HepG2 (cell line): ENCODE data around the gene TMEFF2. TPM values are rescaled to one million over a fixed set of nuclear protein-coding genes. Genes with fewer than 3 reads are reported as not detected.

ENCODE experiments used
- ATAC-seq: fragments of 200-7000 bp; cut with Tn5 transposase; 3 replicates; pipeline ENCODE4 v1.9.1; 2020; ENCODE audit warnings: mild to moderate bottlenecking, moderate library complexity
- BruUV-seq: library from RNA; stranded (reverse); fragments of 400-500 nt; replicated peaks from 2 replicates; lab custom pipeline; 2021; lab: Mats Ljungman, UMichigan
- CTCF ChIA-PET: fragments of 300-600 bp; formaldehyde crosslinking; extraction: SDS; loops from one replicate; lab custom pipeline; 2021; ENCODE audit warnings: low total read pairs, inconsistent platforms, low intra/inter-chr PET ratio; lab: Yijun Ruan, JAX
- POLR2A ChIA-PET: fragments of 350-600 bp; sonication (Branson Sonifier 250); formaldehyde crosslinking; loops from one replicate; lab custom pipeline; 2020; ENCODE audit warnings: antibody characterized with exemption, inconsistent platforms; lab: Yijun Ruan, JAX
- DNase-seq: peaks from one replicate; pipeline ENCODE4 v3.0.0-alpha.2; 2015; ENCODE audit warnings: low spot score
- FAIRE-seq: peaks from 3 replicates; lab custom pipeline; 2011; peaks lifted over from hg19 to GRCh38; lab: Jason Lieb, UNC
- H2AFZ ChIP-seq: one replicate; pipeline ENCODE4 v1.6.1; 2011; ENCODE audit warnings: low read length, inconsistent platforms
- H3K27ac ChIP-seq: fragments of 300-600 bp; 3 replicates; pipeline ENCODE4 v1.8.0; 2011; ENCODE audit warnings: mixed run types, mild to moderate bottlenecking, mixed read lengths, low read length, inconsistent platforms; ENCODE audit not compliant: insufficient read depth; ENCODE audit errors: extremely low read length
- H3K27me3 ChIP-seq, 2 experiments: fragments of 200-600 bp in 1 of 2; 2 replicates in 1 of 2; 3 replicates in 1 of 2; pipeline versions ENCODE4 v1.6.0 to v1.8.0; 2011; ENCODE audit warnings: low read length in 2 of 2, mild to moderate bottlenecking in 2 of 2, moderate library complexity in 2 of 2, inconsistent platforms in 1 of 2; ENCODE audit not compliant: insufficient read depth in 2 of 2, control insufficient read depth in 1 of 2
- H3K36me3 ChIP-seq, 2 experiments: fragments of 200-600 bp in 1 of 2; replicated peaks in 1 of 2; 2 replicates in 1 of 2; 3 replicates in 1 of 2; pipeline versions ENCODE4 v1.5.1 to v1.8.0; 2011; ENCODE audit warnings: low read length in 2 of 2, inconsistent platforms in 1 of 2; ENCODE audit not compliant: insufficient read depth in 2 of 2, control insufficient read depth in 1 of 2
- H3K4me1 ChIP-seq: 2 replicates; pipeline ENCODE4 v1.5.1; 2012; ENCODE audit warnings: low read length, inconsistent platforms; ENCODE audit not compliant: insufficient read depth
- H3K4me2 ChIP-seq: 2 replicates; pipeline ENCODE4 v1.6.0; 2011; ENCODE audit warnings: low read depth, low read length, inconsistent platforms
- H3K4me3 ChIP-seq, 3 experiments: fragments of 200-600 bp in 1 of 3; sonication (generic), shearing (Covaris generic) in 1 of 3; replicated peaks in 1 of 3; 2 replicates each; pipeline ENCODE4 v1.5.1; 2011 to 2016; ENCODE audit warnings: low read length in 3 of 3, inconsistent platforms in 2 of 3, low read depth in 2 of 3, mild to moderate bottlenecking in 2 of 3, control low read depth in 1 of 3, mixed read lengths in 1 of 3; ENCODE audit not compliant: insufficient read depth in 1 of 3
- H3K79me2 ChIP-seq: one replicate; pipeline ENCODE4 v1.6.1; 2011; ENCODE audit warnings: low read length, inconsistent platforms; ENCODE audit not compliant: insufficient read depth
- H3K9ac ChIP-seq: 2 replicates; pipeline ENCODE4 v1.6.0; 2011; ENCODE audit warnings: mild to moderate bottlenecking, low read depth, low read length, inconsistent platforms; ENCODE audit not compliant: insufficient read depth
- H3K9me3 ChIP-seq: 2 replicates; pipeline ENCODE4 v1.5.1; 2012; ENCODE audit warnings: mild to moderate bottlenecking, low read length
- H4K20me1 ChIP-seq: 2 replicates; pipeline ENCODE4 v1.6.0; 2011; ENCODE audit warnings: inconsistent platforms, mild to moderate bottlenecking, low read length, moderate library complexity; ENCODE audit not compliant: insufficient read depth
- KAT7 ChIP-seq: IDR thresholded peaks from 2 replicates; pipeline ENCODE4 v1.6.1; 2018; ENCODE audit warnings: borderline replicate concordance, missing compliant biosample characterization
- MATR3 ChIP-seq: sonication (generic); formaldehyde crosslinking; IDR thresholded peaks from 2 replicates; pipeline ENCODE4 v1.4.0; 2020; ENCODE audit warnings: missing genetic modification reagents
- NCOA5 ChIP-seq: sonication (generic); formaldehyde crosslinking; IDR thresholded peaks from 2 replicates; pipeline ENCODE4 v1.4.0; 2020; ENCODE audit warnings: missing genetic modification reagents
- ZNF484 ChIP-seq: sonication (generic); formaldehyde crosslinking; IDR thresholded peaks from 2 replicates; pipeline ENCODE4 v1.5.1; 2020; ENCODE audit warnings: mild to moderate bottlenecking, low read depth, missing genetic modification reagents, borderline replicate concordance
- ZNF644 ChIP-seq: IDR thresholded peaks from 2 replicates; pipeline ENCODE4 v1.6.1; 2016; ENCODE audit warnings: low read depth
- in situ Hi-C: cut with HindIII; loops from 2 replicates; pipeline ENCODE4 v1.10.0; 2017; ENCODE audit warnings: low pct_unique_long_range_greater_than_20kb; ENCODE audit not compliant: extremely low pct_ligation_motif_present
- intact Hi-C: fragments of 100-400 bp; cut with micrococcal nuclease; formaldehyde crosslinking; loops from one replicate; pipeline ENCODE4 v1.10.0; 2022; ENCODE audit not compliant: unreplicated experiment
- polyA plus RNA-seq, 8 experiments: library from polyadenylated mRNA; depleted of rRNA in 3 of 8; stranded (reverse) in 7 of 8; unstranded in 1 of 8; fragments of >200 nt; fragmentation: Illumina TruSeq in 4 of 8; extraction: Trizol in 4 of 8; gene quantifications; 2 replicates each; pipeline versions ENCODE4 v1.2.1 to v1.2.3, GENCODE V29; 2011 to 2016; ENCODE audit warnings: low read depth in 4 of 8, missing spikeins in 1 of 8, mixed read lengths in 1 of 8; ENCODE audit not compliant: insufficient read depth in 1 of 8
- total RNA-seq, 5 experiments: library from RNA; depleted of rRNA; stranded (reverse); fragments of >200 nt; fragmentation: Illumina TruSeq; extraction: Trizol; gene quantifications; 2 replicates each; pipeline ENCODE4 v1.2.3, GENCODE V29; 2016; ENCODE audit warnings: low read depth in 1 of 5
- TF ChIP-seq, protein P1 (sequence below): sonication (generic); formaldehyde crosslinking; IDR thresholded peaks from 2 replicates; pipeline ENCODE4 v1.8.1; 2023; ENCODE audit warnings: mild to moderate bottlenecking, inconsistent platforms, moderate library complexity, missing genetic modification reagents, borderline replicate concordance
- TF ChIP-seq, protein P2 (sequence below): sonication (generic); formaldehyde crosslinking; IDR thresholded peaks from 2 replicates; pipeline ENCODE4 v1.4.0; 2020; ENCODE audit warnings: missing genetic modification reagents, borderline replicate concordance

Gene TMEFF2
- total and polyA plus RNA-seq, 2 of the 13 experiments (the other 11 are each of a cell fraction or from before 2014, with no cell fraction given): not detected

DNA sequence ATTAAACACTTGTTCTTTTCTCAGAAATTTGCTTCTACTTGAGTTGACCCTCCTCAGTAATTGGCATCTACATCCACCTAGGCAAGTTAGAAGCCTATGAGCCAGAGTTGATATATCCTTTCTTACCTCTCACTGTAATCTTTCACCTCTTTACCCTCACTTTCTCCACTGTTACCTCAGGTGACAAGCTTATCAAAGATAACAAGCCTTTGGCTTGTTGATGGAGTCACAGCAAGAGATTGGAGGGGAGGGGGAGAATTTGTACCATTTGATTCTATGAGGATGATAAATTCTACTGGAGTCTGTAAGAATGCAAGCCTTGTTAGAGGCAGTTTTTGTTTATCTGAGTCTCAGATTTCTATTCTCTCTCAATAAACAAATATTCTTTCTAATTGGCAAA, 176.9 kb downstream of the TMEFF2 start:
- ATAC-seq (no peak), FAIRE-seq (no peak), DNase-seq (no peak)
- intact Hi-C loops: no loop called here
- Histone ChIP-seq H3K27ac (no peak overlapping the region), H3K27me3 (no peaks in the 10 kb centered on the region), H2AFZ (no peak overlapping the region), H4K20me1 (no peaks in the 10 kb centered on the region), H3K9me3 (no peaks in the 10 kb centered on the region), H3K36me3 (no peaks in the 10 kb centered on the region), H3K79me2 (no peaks in the 10 kb centered on the region), H3K4me2 (no peak overlapping the region), H3K9ac (no peak overlapping the region), H3K4me3 (no peak overlapping the region), H3K4me1 (peaks cover 3% of the 10 kb centered on the region)
- BruUV-seq: no TSS peak
- POLR2A ChIA-PET: no interaction called here
- in situ Hi-C loops: no loop called here
- CTCF ChIA-PET: no interaction called here
- no peak for TF ChIP-seq ZNF484 (CRISPR knock-in tag)
- TF ChIP-seq, protein P1, sequence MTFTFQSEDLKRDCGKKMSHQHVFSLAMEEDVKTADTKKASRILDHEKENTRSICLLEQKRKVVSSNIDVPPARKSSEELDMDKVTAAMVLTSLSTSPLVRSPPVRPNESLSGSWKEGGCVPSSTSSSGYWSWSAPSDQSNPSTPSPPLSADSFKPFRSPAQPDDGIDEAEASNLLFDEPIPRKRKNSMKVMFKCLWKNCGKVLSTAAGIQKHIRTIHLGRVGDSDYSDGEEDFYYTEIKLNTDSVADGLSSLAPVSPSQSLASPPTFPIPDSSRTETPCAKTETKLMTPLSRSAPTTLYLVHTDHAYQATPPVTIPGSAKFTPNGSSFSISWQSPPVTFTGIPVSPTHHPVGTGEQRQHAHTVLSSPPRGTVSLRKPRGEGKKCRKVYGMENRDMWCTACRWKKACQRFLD (CRISPR knock-in tag): no peak
- TF ChIP-seq, protein P2, sequence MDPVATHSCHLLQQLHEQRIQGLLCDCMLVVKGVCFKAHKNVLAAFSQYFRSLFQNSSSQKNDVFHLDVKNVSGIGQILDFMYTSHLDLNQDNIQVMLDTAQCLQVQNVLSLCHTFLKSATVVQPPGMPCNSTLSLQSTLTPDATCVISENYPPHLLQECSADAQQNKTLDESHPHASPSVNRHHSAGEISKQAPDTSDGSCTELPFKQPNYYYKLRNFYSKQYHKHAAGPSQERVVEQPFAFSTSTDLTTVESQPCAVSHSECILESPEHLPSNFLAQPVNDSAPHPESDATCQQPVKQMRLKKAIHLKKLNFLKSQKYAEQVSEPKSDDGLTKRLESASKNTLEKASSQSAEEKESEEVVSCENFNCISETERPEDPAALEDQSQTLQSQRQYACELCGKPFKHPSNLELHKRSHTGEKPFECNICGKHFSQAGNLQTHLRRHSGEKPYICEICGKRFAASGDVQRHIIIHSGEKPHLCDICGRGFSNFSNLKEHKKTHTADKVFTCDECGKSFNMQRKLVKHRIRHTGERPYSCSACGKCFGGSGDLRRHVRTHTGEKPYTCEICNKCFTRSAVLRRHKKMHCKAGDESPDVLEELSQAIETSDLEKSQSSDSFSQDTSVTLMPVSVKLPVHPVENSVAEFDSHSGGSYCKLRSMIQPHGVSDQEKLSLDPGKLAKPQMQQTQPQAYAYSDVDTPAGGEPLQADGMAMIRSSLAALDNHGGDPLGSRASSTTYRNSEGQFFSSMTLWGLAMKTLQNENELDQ (CRISPR knock-in tag): no peak
- TF ChIP-seq MATR3 (CRISPR knock-in tag): no peak
- no peak for TF ChIP-seq KAT7
- no peak for TF ChIP-seq NCOA5 (CRISPR knock-in tag)
- TF ChIP-seq ZNF644: no peak
